GM19468 (cell line): ENCODE data around the gene EPHA3.

Source experiments
- ATAC-seq: cut with Tn5 transposase; IDR thresholded peaks from one replicate; pipeline ENCODE4 v1.9.1; 2021; ENCODE audit warnings: mild to moderate bottlenecking, moderate library complexity, moderate number of reproducible peaks; ENCODE audit not compliant: unreplicated experiment; ENCODE audit errors: extremely low read depth

The EPHA3 gene

DNA sequence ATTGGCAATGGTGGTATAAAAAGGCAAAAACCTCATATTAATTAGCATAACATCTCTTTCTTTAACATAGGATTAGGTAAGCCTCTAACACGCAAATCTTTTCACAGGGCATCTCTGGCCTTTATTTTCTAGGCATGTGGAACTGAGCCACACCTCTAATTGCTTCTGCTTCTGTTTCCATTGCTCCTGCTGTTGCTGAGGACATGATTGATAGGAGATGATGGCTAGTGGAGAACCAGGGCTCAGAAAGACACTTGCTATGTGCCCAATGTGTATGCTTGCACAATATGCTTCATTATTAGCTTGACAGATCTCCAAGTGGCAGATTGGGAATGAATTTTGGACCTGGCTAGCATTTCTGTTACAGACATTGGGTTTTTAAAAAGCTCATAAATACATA is 114.5 kb downstream of the EPHA3 start:
- ATAC-seq: no peak

DNA sequence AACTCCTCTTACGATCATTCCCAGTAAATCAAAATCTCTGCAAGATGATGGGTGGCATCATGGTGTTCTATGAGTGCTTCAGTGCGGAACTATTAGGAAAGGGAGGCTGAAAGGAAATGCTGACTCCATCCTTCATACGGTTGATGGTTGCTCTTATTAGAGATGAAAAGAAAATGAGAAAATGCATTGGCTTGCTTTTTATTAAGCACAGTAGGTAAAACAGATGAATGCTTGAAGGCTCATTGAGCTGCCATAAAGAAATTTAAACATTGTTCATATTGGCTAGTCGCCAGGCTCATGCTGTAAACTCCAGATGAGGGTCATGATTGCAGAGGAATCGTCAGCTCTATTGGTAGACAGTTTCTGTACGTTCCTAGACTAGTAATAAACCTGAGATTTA is 115.8 kb downstream of the EPHA3 start:
- no peak for ATAC-seq

DNA sequence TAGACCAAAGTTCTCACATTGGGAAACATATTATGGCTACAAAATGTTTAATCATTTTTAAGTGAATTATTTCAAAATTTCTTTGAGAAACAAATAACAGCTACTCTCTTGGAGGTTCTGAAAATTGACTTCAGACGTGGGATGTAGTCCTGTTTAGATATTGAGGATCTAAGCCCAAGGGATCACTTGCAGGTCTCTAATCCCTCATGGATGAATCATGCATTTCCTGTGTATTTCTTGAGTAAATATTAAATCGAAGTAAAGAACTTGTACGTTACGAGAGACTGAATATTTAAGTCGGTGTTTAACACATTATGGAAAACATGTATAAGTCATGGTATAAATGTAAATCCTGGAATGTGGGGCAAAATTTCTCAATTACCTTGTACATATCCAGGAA is 119.8 kb downstream of the EPHA3 start:
- ATAC-seq: no peak

DNA sequence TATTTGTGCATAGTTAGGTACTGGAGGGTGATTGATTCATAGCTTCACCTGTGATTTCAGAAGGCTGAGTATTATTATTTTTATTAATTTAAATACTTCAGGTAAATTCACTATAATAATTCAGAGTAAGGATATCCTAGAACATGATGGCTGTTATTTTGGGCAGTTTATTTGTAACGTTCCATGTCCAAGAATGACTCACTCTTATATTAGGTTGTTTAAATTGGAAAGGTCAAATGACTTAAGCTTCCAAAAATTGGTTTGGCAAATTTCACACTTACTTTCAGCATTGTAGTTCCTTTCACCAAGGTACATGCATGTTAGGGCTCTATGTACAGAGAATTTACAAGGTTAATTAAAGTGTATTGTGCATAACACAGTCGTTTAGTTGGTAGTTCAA is 120.2 kb downstream of the EPHA3 start:
- no peak for ATAC-seq

DNA sequence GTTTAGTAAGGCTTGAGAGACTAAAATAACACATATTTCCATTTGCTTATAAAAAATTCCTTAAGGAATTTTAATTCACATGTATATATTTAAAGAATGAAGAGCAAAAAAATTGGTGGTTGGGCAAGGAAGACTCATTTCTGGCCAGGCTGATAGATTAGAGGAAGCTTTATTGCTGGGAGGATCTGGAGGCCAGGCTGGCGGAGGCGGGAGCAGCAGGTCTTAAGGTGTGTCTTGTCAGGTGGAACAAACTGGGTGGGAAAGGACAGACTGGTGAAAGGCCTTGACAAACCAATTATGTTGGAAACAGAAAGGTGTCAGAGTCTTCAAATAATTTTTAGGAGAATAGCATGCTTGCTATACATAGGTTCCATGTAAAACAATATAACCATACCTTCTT is 124.7 kb downstream of the EPHA3 start:
- no peak for ATAC-seq

DNA sequence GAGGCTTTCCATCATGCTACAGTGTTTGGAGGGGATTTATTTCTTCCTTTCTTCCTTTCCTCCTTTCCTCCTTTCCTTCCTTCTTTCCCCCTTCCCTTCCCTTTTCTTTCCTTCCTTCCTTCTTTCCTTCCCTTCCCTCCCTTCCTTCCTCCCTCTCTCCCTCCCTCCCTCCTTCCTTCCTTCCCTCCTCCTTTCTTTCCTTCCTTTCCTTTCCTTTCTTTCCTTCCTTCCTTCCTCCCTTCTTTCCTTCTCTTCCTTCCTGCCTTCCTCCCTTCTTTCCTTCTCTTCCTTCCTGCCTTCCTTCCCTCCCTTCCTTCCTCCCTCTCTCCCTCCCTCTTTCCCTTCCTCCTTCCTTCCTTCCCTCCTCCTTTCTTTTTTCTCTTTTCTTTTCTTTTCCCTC is 127.2 kb downstream of the EPHA3 start:
- ATAC-seq: no peak

DNA sequence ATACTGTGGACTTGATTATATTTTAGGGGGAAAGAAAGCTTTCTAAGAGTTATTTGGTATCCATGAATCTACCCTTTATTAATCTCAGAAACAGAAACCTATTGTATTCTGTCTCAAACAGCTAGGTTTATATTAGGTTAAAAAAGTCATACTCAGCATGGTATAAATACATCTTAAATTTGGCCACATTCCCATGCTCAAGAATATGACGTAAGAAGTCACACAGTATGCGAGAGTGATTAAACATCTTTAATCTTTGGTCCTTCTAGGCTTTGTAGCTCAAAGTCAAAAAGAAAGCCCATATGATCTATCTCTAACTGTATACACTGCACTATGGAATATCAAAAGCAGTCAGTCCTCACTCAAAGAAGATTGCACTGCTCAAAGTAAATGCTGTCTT is 131.4 kb downstream of the EPHA3 start:
- no peak for ATAC-seq

DNA sequence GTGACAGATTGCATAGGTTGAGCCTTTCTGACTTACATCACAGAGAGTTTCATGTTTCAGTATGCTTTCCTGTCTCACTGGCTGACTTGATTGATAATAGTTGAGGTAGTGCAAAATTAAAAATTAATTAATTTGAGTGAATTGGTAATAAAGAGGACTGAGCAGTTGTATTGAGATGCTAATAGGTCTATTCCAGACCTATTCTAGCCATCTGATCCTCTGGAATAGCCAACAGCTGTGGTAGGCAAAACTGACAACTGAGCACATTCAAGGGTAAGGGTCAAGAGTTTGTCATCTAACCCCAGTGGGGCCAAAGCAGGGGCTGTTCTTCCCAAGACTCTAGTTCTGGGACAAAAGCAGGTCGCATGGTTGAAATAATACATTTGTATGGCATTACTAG is 132.4 kb downstream of the EPHA3 start:
- ATAC-seq: no peak

DNA sequence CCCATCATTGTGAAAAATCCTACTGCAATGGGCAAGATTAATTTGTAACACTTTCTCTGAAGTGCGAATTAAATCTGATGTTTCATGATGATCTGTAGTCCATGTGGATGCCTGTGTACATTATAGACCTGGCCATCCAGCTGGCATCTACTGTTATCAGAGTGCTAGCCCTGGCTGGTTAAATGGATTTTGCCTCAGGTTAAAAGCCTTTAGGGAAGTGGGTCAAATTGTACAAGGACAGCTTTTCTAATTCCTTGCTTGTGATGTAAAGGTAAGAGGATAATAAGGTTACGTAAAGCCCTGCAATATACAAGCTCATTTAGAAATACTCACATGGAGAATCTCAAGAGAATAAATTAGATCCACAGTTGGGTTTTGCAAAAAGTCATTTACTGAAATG is 138.2 kb downstream of the EPHA3 start:
- ATAC-seq: no peak

DNA sequence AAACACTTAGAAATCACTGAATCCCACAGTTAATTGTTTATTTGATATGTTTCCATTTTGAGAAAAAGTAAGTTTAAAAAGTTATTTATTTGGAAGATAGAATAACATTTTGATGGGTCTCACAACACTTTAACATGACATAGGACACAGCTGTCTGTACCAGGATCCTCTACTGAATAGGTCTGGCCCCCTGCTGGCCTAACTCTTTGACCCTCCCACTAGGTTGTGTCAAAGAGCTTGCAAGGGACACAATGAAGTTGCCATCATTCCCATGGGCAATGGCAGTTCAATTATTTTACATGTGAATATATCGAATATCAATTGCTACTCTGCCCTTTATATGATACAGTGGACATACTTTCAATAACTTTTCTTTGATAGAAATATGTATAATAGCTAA is 138.9 kb downstream of the EPHA3 start:
- no peak for ATAC-seq

DNA sequence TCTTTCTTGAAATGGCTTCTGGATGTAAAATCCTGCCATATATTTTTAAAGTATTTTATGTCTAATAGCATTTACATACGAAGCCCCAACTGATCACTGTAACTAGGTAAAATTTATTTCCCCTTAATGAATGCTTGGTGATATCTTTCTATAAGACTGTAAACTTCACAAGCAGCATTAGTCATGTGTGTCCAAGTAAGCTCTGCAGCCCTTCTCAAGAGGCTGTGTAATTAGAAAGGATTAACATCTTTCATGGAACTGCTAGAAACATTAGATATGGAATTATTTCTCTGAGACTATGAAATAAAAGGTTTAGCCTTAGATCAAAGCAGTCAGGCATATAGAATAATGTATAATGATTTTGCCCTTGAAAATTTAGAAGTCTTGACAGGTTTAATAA is 143.3 kb downstream of the EPHA3 start:
- no peak for ATAC-seq

DNA sequence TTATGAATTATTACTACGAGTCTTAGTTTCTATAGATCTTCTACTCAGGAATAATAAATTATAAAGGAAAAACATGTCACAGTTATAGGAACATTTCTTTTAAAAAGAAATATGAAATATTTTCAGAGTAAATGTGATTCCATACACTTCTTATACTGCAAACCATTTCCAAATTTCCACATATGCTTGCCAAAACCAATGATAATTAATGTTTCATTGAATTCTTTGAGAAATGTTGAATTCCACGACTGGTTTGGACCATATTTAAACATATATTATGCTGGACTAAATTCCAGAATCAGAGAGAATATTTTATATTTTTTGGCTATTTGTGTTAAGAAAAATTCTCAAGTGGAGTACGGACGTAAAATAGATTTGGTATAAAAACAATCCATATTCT is 144.6 kb downstream of the EPHA3 start:
- no peak for ATAC-seq

DNA sequence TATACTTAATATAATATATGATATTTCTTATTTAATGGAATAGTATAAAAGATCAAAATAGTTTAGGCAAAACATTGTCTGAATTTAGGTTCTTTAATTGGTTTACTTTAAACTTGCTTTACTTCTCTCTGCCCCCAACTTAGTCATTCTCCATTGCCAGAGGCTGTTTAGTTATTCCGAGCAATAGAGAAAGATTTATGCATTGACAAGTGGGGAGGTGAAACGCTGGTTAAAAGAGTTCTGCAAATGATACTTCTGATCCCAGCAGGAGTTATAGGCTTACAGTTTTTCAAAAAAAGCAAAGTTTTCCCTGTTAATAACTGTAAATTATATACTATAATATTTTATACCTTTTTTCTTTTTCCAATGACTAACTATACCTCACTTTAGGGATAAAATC is 145.4 kb downstream of the EPHA3 start:
- no peak for ATAC-seq

DNA sequence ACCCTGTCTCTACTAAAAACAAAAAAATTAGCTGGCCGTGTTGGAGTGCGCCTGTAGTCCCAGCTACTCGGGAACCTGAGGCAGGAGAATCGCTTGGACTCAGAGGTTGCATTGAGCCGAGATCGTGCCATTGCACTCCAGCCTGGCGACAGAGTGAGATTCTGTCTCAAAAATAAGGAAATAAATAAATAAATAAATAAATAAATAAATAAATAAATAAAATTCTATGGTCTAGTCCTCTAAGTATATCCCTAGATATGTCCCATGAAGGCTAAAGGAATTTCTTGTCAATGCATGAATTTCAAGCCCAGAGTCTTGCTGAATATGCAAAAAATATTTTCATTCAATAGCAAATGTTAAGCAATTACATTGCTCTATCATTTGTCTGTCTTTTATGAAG is 149.0 kb downstream of the EPHA3 start:
- ATAC-seq: no peak

DNA sequence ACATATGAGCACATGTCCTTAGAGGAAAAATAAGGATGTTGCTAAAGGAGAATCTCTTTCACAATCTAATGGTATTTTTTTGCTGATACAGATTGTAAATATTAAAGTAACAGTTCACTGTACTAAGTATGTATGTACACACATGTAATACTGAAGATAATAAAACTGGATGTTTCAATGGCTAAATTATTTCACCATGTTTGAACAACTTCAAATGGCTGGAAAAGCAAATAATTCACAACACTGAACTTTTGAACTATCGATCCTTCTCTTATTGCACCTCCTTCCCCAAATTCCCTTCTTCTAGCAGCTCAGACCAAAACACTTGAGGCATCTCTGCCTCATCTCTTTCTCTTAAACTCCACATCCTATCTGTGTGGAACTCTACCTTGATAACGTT is 149.5 kb downstream of the EPHA3 start:
- no peak for ATAC-seq

DNA sequence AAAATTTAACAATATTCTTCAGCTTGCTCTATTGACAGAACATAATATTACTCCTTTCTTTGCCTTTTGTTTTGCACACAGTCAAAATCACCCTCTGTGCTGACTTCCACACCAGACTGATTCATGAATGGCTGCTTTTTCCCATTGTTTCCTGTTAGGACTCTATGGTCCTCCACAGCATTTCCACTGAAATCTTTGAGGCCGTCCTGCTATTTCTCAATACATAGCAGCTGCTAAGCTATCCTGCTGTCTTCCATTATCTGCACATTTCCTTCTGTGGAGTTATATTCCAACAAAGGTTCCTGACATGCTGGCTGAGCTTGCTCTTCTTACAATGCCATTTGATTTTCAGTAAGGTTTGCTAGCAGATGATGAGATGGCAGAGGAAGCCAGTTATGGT is 153.3 kb downstream of the EPHA3 start:
- ATAC-seq: no peak

DNA sequence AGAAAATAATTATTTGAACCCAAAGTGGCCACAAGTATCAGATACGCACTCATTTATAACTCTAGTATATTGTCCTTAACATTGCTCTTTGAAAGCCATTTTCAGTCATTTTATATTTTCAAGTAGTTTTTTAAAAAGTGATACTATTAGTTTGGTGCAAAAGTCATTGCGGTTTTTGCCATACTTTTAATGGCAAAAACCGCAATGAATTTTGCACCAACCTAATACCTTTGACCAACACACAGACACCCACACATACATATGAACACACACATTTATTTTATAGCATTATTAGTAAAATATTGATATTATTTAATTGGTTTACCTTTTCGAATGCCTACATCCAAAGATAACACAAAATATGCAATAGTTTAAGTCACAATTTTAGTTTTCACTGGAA is 154.3 kb downstream of the EPHA3 start:
- no peak for ATAC-seq

DNA sequence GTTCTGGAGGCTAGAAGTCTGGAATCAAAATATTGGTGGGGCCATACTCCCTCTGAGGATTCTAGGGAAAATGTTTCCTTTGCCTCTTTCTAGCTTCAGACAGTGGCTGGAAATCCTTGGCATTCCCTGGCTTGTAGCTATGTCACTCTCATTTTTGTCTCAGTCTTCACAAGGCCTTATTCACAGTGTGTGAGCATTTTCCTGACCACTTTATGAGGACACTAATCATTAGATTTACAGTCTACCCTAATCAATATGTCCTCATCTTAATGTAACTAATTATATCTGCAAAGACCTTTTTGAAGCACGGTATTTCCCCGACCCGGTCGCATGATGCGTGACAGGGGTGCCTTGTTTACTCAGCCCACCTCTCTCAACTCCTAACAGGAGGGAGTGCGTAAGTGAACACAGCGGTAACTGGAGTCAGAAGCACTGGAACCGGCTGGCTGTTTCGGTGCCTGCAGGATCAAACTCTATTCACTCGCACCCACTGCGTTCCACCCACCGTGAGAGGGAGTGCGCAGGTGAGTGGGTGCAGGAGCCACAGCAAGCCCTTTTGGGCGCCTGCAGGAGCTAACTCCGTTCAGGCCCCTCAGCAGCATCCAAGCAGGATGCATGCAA is 155.0 kb downstream of the EPHA3 start:
- ATAC-seq: no peak

DNA sequence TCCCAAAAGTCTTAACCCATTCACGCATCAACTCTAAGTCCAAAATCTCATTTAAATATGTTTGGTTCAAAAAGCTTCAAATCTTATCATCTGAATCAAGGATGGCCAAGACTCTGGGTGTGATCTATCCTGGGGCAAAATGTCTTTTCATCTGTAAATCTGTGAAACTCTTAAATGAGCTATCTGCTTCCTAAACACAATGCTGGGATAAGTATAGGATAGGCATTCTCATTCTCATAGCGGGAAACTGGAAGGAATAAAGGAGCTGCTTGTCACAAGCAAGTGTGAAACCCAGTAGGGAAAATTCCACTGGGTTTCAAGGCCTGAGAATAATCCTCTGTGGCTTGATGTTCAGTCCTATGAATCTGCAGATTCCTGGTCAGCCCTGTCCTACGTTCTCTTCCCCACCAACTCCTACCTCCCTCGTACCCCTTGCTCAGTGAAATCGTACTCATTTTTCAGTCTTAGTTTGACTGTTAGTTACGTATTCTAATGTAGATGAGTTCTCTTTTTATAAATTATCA is 156.7 kb downstream of the EPHA3 start:
- no peak for ATAC-seq

DNA sequence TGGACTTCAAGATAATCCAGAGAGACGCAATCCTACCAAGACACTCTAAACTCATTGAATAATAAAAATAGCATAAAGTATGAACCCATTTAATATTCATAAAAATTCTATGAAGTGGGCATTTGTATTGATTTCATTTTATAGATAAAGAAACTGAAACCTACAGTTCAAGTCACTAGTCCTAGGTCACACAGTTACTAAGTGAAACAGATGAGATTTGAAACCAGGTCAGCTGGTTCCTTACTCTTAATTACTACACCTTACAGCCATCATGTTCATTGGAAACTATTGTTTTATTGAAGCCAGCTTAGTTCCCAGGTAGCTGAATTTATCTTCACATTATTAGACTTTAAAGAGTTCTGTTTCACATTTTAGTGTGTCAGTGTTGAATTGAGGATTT is 158.7 kb downstream of the EPHA3 start:
- ATAC-seq: no peak

DNA sequence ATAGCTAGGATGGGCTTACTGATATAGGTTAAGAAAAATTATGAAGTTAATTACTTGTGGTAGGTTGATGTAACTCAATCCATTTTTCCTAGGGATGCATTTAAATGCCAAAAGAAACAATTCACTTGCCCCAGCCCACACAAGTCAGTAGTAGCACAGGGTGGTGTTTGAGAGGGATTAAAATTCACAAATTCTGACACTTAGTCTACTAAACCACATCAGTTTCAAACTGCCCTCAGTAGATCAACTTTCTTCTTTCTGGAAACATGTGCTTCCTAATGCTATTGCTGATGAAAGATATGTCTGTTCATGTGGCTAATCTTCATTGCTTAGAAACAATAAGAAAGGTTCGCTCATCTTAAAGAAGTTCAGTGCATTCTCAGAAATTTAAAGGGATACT is 160.6 kb downstream of the EPHA3 start:
- no peak for ATAC-seq

DNA sequence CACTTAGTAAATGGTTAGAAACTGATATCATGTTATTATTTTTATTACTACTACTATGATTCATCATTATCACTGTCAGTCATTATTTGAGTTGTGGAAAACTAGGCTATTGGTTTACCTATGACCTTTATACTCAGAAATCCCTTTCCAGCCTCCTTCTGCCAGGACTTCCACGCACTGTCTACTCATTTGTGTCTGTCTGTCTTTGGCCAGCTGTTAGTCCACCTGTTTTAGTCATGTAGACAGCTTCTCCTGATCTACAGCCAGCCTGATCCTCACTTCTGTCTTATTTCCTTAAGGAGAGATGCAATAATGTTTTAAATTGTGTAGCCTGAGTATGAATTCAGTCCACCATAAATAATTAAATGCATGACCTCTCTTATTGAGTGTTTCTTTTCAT is 162.8 kb downstream of the EPHA3 start:
- ATAC-seq: no peak

DNA sequence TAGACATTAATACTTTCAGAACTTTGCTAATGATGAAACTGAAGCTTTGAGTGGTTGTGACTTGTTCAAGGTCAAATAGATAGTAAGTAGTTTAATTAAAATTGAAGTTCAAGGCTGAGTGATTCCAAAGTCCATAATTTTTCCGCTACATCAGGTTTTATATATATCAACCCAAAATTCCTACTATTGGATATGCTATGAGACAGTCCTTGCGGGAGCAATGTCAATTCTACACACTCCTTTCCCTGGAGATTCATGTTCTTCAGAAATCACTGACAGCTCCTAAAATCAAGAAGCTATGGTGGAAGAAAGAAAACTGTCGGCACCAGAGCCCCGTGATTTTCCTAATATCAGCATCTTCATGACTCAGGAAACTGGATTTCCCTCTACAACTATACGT is 167.6 kb downstream of the EPHA3 start:
- ATAC-seq: no peak
